Large intestine (tissue), 3 donors: ENCODE data around the gene CDC42BPB. TPM values are rescaled to one million over a fixed set of nuclear protein-coding genes. Genes with fewer than 3 reads are reported as not detected.

ENCODE experiments used
- DNase-seq, 2 donors: peaks; one replicate each; pipeline versions ENCODE4 v3.0.0 to v3.0.0-alpha.2; 2013
- H3K27ac ChIP-seq: one replicate; pipeline ENCODE4 v1.5.1; 2013; ENCODE audit warnings: low read length
- H3K27me3 ChIP-seq: 2 replicates; pipeline ENCODE4 v1.6.1; 2013; ENCODE audit warnings: low read length; ENCODE audit not compliant: control insufficient read depth, insufficient read depth
- H3K36me3 ChIP-seq: 2 replicates; pipeline ENCODE4 v1.6.1; 2013; ENCODE audit warnings: low read length; ENCODE audit not compliant: control insufficient read depth, insufficient read depth
- H3K4me1 ChIP-seq: one replicate; pipeline ENCODE4 v1.6.1; 2013; ENCODE audit warnings: low read length; ENCODE audit not compliant: control insufficient read depth, insufficient read depth
- H3K4me3 ChIP-seq: one replicate; pipeline ENCODE4 v1.5.1; 2013; ENCODE audit warnings: low read length
- H3K9me3 ChIP-seq: one replicate; pipeline ENCODE4 v1.6.1; 2013; ENCODE audit warnings: mild to moderate bottlenecking, low read depth, low read length, moderate library complexity; ENCODE audit not compliant: control insufficient read depth
- WGBS: methylation state at CpG from one replicate; pipeline ENCODE4 v1.1.5; 2013; ENCODE audit warnings: low lambda C conversion rate; ENCODE audit not compliant: insufficient coverage; 5-methylcytosine and 5-hydroxymethylcytosine counted together
- polyA plus RNA-seq: library from polyadenylated mRNA; unstranded; fragments of 120-200 nt; gene quantifications from one replicate; pipeline ENCODE4 v1.2.1, GENCODE V29; 2013

Gene CDC42BPB
- polyA plus RNA-seq, 1 donor: 72.5 TPM

DNA sequence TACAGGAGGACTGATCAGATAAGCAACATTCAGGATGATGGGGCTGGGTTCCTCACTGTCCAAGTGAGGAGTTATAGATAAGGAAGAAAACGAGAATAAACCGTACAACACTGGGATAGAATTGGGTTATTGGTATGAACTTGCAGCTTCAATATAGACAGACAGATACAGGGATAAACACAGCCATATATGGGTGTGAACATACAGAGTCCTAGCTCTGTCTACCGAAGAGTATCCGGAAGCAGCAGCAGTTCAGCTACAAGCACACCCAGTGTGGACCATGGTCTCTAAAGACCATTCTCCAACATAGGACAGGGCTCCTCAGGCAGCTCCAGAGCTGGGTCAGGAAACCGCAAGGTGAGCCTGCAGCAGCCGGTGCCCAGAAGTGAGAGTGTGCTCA is 40.8 kb downstream of the CDC42BPB start:
- H3K9me3 ChIP-seq: no peaks in the 10 kb centered on the region
- no peak overlapping the region for H3K27ac ChIP-seq
- H3K27me3 ChIP-seq: no peaks in the 10 kb centered on the region
- H3K36me3 ChIP-seq: peaks cover 10% of the 10 kb centered on the region
- 86% methylated on average over 2 of the region's 6 CpGs for WGBS
- DNase-seq: no peak
- no peaks in the 10 kb centered on the region for H3K4me1 ChIP-seq
- no peak overlapping the region for H3K4me3 ChIP-seq

DNA sequence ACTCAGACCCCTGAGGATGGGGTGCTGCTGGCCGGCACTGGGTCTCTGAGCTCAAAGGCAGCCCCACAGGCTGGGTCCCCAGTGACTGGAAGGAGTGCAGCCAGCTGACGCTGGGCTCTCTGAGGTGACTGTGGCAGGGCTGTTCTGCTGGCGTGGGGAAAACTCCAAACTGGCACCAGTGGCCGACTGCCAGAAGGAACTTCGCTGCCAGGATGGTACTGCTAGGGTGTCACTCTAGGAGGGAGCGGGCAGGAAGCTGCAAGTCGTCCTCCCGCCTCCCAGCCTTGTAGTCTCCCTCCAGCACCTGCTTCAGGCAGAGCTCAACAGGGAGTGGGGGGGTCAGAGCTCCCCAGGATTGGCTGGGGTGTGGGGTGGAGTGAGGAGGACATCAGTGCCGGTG is 41.3 kb downstream of the CDC42BPB start:
- no peak overlapping the region for H3K4me3 ChIP-seq
- no peaks in the 10 kb centered on the region for H3K27me3 ChIP-seq
- WGBS: no CpG with 5 or more reads among the region's 9 CpGs
- peaks cover 13% of the 10 kb centered on the region for H3K36me3 ChIP-seq
- no peak overlapping the region for H3K27ac ChIP-seq
- no peaks in the 10 kb centered on the region for H3K4me1 ChIP-seq
- no peak for DNase-seq
- no peaks in the 10 kb centered on the region for H3K9me3 ChIP-seq

DNA sequence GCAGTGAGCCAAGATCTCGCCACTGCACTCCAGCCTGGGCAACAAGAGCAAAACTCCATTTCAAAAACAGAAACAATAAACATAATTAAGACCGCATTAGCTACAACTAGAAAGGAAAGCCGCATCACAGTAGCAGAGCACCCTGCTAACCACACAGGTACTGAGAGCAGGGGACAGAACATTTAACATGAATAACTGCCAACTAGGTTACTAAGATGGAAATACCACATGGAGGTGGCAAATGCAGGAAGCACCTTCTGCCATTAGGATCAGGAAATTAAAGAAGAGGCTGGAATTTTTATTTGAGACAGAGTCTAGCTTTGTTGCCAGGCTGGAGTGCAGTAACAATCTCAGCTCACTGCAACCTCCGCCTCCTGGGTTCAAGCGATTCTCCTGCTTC is 41.9 kb downstream of the CDC42BPB start:
- no peaks in the 10 kb centered on the region for H3K9me3 ChIP-seq
- no peak overlapping the region for H3K4me3 ChIP-seq
- no peak for DNase-seq
- H3K27ac ChIP-seq: no peak overlapping the region
- no peaks in the 10 kb centered on the region for H3K4me1 ChIP-seq
- WGBS: no CpG with 5 or more reads among the region's 5 CpGs
- peaks cover 15% of the 10 kb centered on the region for H3K36me3 ChIP-seq
- H3K27me3 ChIP-seq: no peaks in the 10 kb centered on the region

DNA sequence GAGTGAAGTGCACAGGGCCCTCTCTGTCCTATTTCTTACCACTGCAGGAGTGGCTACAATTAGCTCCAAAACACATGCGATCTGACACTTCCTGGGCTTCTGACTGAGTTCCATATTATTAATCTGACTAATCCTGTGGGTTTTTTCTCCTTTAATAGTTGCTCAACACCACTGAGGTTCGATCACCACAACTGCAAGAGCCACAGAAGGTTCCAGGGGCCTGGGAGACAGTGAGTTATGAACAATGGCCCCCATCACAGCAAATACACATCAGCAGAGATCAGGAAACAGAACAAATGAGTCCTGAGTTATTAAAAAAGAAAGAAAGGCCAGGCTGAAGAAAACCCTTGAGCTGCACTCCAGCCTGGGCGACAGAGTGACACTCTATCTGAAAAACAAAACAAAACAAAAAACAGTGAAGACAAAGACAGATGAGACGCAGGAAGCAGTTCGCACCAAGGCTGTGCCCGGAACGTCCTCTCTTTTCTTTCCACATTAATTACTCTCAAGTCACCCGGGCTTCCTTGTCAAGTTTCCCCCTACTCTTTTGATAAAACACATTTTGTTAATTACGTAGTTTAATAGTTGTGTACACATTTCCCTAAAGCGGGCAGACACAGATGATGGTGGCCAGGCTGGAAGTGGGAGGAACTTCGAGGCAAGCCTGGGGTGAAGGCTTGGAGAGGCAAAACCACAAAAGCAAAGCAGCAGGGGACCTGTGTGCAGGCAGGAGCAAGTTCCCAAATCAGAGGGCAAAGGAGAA is 42.7 kb downstream of the CDC42BPB start:
- Histone ChIP-seq H3K36me3 (peaks cover 15% of the 10 kb centered on the region), H3K9me3 (no peaks in the 10 kb centered on the region), H3K27ac (no peak overlapping the region), H3K4me1 (no peaks in the 10 kb centered on the region), H3K27me3 (no peaks in the 10 kb centered on the region), H3K4me3 (no peak overlapping the region)
- no peak for DNase-seq
- 56% methylated on average over 2 of the region's 11 CpGs for WGBS

DNA sequence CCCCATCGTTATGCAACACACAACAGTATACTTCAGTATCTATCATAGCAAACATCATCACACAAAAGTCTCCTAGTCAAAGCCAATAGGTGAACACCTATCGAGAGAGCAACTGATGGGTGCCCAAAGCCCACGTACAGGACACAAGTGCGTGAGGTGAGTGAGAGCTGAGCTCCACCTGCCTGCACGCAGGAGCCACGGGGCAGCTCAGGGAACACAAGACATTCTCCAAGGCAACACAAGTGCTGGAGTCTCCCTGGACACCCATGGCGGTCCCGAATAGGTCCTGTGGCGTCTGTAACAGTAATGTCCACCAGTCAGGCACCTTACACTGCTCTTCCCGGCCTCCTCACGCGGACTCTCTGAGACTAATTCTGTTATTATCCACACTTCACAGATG is 44.3 kb downstream of the CDC42BPB start:
- peaks cover 28% of the 10 kb centered on the region for H3K36me3 ChIP-seq
- no peaks in the 10 kb centered on the region for H3K4me1 ChIP-seq
- no peaks in the 10 kb centered on the region for H3K9me3 ChIP-seq
- WGBS: no CpG with 5 or more reads among the region's 12 CpGs
- H3K27ac ChIP-seq: no peak overlapping the region
- no peaks in the 10 kb centered on the region for H3K27me3 ChIP-seq
- no peak overlapping the region for H3K4me3 ChIP-seq
- DNase-seq: no peak

DNA sequence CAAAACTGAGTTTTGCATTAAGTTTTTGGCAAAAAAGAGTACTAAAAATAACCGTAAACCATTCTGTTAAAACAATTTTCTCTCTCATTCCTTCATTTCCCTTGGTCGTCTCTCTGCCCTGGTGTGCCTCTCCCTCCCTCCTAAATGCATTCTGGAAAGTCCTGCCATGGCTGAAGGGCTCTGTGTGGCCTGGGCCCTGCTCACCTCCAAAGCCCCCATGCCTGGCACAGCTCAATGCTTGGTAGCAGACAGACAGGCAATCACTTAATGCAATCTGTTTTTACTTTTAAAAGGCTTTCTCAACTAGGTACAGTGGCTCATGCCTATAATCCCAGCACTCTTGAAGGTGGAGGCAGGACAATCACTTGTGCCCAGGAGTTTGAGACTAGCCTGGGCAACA is 47.8 kb downstream of the CDC42BPB start:
- no peaks in the 10 kb centered on the region for H3K27me3 ChIP-seq
- peaks cover 50% of the 10 kb centered on the region for H3K36me3 ChIP-seq
- no peak overlapping the region for H3K4me3 ChIP-seq
- WGBS: no CpG with 5 or more reads among the region's 2 CpGs
- H3K27ac ChIP-seq: no peak overlapping the region
- H3K9me3 ChIP-seq: no peaks in the 10 kb centered on the region
- H3K4me1 ChIP-seq: no peaks in the 10 kb centered on the region
- no peak for DNase-seq

DNA sequence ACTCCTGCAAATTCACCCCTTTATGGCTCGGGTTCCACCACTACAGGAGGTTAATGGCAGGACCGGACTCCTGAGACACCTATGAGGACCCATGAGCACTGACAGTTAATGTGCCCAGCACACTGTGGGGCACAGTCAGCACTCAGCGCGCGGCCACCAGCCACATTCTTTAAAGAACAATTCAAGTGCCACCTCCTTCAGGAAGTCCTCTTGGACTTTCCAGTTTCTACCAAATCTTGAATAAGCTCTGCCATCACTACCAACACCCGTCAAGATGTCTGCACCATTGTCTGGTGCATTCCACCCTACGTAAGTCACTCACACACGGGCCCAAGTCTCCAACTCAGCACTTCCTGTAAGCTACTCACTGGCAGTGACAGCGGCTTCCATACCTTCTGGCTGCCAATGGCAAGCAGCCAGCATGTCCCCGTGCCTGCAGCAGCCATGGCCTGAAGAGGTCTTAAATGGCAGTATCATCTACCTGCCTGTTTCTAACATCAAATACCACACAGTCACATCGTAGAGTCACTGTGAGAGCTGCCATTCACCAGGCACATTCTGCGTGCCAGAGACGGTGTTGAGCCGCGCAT is 48.5 kb downstream of the CDC42BPB start:
- no peaks in the 10 kb centered on the region for H3K4me1 ChIP-seq
- no CpG with 5 or more reads among the region's 15 CpGs for WGBS
- H3K4me3 ChIP-seq: no peak overlapping the region
- H3K27ac ChIP-seq: no peak overlapping the region
- H3K9me3 ChIP-seq: no peaks in the 10 kb centered on the region
- DNase-seq: no peak
- H3K36me3 ChIP-seq: peaks cover 52% of the 10 kb centered on the region
- H3K27me3 ChIP-seq: no peaks in the 10 kb centered on the region

DNA sequence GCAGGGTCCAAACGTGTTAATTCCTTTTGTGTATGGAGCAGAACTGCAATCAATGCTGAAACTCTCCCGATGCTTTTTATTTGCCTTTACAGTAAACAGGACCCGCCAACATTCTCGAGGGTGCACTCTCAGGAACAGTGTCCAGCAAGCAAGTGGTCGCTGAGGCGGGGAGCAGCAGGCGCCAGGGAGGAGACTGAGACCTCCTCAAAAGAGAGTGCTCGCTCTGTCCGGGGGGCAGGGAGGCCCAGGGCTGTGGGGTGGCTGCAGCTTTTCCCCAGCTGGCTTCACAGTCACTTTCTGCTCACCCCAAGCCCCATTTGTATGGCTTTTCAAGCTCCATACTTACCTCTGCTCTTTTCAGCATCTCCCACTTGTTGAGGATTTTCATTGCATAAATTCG is 49.2 kb downstream of the CDC42BPB start:
- no peaks in the 10 kb centered on the region for H3K27me3 ChIP-seq
- DNase-seq: no peak
- no peak overlapping the region for H3K4me3 ChIP-seq
- no peak overlapping the region for H3K27ac ChIP-seq
- H3K9me3 ChIP-seq: no peaks in the 10 kb centered on the region
- WGBS: 100% methylated on average over 1 of the region's 10 CpGs
- no peaks in the 10 kb centered on the region for H3K4me1 ChIP-seq
- peaks cover 58% of the 10 kb centered on the region for H3K36me3 ChIP-seq

DNA sequence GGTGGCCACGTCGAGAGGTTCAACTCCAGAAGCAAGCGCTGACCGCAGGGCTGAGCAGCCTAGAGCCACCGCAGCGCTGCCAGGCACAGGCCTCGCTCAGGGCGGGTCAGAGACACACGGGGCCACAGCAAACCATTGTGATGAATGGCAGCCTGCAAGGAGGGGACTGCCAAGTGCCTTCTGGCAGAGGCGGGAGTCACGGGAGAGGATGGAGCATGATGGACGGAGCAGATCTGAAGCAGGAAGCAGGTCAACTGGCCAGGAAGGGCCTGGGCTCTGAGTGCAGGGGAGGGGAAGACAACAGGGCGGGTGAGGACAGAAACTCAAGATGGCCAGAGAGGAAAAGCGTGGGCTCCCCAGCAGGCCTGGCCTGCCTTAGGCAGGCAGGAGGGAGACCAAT is 49.8 kb downstream of the CDC42BPB start:
- H3K4me3 ChIP-seq: no peak overlapping the region
- no CpG with 5 or more reads among the region's 14 CpGs for WGBS
- peaks cover 64% of the 10 kb centered on the region for H3K36me3 ChIP-seq
- H3K9me3 ChIP-seq: no peaks in the 10 kb centered on the region
- H3K27me3 ChIP-seq: no peaks in the 10 kb centered on the region
- no peaks in the 10 kb centered on the region for H3K4me1 ChIP-seq
- no peak overlapping the region for H3K27ac ChIP-seq
- no peak for DNase-seq

DNA sequence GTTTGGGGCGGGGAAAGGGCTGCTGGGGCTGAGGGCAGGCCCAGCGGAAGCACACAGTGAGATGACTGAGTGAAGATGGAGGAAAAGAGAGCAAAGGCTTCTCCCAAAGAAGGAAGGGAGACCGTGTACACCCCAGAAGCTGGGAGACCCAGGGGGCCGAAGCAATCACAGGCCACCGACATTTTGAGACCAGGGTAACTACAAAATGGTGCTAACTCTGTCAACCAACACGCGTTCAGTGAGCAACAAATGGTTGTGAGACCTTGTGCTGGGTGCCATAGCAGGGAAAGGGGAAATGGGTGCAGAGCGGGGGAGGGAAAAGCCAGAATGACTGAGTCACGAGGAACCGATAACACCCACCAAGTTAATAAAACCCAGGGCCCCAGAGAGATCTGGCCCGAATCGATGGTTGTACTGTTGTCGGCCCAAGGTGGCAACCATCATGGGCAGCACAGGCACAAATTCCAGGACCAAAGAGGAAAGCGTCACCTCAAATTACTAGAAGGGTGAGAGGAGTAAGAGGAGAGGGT is 50.3 kb downstream of the CDC42BPB start:
- WGBS: 92% methylated on average over 2 of the region's 14 CpGs
- no peak overlapping the region for H3K27ac ChIP-seq
- no peak overlapping the region for H3K4me3 ChIP-seq
- no peaks in the 10 kb centered on the region for H3K9me3 ChIP-seq
- no peaks in the 10 kb centered on the region for H3K27me3 ChIP-seq
- peaks cover 69% of the 10 kb centered on the region for H3K36me3 ChIP-seq
- no peak for DNase-seq
- no peaks in the 10 kb centered on the region for H3K4me1 ChIP-seq

DNA sequence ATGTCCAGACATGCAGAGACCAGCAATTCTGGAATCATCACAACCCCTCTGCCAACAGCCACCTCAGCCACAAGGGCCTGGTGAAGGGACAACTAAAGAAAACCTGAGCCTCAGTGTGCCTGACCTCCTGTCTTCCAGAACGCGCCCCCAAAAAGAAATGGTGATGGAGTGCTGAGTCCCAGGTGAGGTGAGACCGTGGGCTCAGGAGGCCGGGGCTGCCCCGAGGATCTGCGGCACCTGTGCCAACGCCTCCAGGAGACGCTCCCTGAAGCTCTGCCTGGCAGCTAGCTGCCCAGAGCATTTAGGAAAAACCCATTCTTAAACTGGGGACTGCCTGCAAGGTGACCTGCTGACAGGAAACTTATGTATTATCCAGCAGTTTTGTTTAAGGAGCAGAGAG is 51.2 kb downstream of the CDC42BPB start:
- Histone ChIP-seq H3K27ac (no peak overlapping the region), H3K4me3 (no peak overlapping the region), H3K4me1 (no peaks in the 10 kb centered on the region), H3K27me3 (no peaks in the 10 kb centered on the region), H3K36me3 (peaks cover 76% of the 10 kb centered on the region), H3K9me3 (no peaks in the 10 kb centered on the region)
- DNase-seq: no peak
- WGBS: no CpG with 5 or more reads among the region's 8 CpGs
